GM19099 (cell line): ENCODE results near the gene COMTD1.

Experiments
- POLR2A ChIP-seq: IDR thresholded peaks from 3 replicates; pipeline ENCODE4 v1.6.1; 2011; ENCODE audit warnings: low read depth; ENCODE audit not compliant: insufficient read length; ENCODE audit errors: extremely low read depth

Gene COMTD1

GRCh38 chr10:75235375-75236177 lies at the start of gene COMTD1:
TSS of gene COMTD1 (minus strand) at chr10:75235957. CDS start at chr10:75235928, 29 bp downstream.
- TF ChIP-seq POLR2A: peak; percentile 57

DNA sequence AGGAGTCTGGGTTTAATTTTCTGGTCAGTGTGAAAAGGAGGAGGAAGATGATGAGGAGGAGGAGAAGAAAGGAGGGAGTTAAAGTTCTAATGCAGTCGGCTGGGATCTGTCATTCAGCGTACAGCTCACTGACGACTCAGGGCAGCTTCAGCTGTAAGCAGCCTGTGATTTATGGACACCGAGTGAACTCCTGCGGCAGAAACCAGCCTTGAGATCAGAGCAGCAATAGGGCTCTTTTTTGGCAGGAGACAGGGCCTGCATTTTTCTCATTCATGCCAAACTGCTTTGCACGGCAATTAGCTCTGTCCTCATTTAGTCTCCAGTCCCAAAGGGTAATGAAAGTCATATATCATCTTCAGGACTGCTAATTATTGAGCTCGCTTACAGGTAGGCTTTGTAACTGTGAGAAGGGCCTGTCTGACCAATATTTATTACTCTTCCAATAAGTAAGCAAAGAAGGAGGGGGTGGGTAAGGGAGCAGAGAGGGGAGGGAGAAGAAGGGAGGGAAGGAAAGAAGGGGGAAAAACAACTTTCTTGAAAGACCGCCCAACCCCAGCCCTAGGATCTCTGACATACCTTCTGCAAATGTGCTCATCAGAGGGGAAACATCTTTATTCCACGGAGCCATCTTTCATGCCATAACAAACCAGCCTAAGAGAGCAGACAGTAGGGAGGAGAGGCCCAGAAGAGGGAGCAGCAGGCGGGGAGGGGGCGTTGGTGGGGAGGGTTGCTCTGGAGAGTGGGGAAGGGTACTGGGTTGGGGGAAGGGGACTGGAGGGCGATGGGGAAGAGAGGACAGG lies 48.1 kb upstream of the COMTD1 start:
- no peak for TF ChIP-seq POLR2A

DNA sequence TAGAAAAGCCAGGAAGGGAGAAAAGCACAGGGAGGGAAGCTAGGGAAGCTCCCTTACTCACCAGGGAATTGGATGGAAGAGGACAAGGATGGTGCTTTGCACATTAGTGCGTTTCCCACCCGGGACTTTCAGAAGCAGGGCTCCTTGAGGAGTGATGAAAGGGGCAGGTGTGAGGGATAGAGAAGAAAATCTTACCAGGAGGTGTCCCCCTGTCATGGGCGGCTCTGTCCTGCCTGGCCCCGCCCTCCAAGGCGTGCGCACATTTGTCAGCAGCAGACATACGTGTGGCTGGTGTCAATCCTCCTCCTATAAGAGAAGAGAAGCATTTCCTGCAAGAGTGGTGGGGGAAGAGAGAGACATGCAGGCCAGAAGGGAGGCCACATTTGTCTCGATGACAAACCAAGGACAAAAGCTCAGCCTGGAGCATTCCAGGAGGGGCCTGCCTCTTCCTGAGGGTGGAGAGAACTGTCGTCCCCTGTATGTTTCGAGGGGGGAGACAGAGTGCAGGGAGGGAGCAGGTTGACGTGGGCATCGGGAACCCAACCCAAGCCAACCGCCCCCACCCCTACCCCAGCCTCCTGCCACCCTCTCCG lies 47.4 kb upstream of the COMTD1 start:
- no peak for TF ChIP-seq POLR2A

- TF ChIP-seq POLR2A: no peak
Observed at GRCh38 chr10:75281974-75282373, 46.2 kb upstream of the COMTD1 start.

DNA sequence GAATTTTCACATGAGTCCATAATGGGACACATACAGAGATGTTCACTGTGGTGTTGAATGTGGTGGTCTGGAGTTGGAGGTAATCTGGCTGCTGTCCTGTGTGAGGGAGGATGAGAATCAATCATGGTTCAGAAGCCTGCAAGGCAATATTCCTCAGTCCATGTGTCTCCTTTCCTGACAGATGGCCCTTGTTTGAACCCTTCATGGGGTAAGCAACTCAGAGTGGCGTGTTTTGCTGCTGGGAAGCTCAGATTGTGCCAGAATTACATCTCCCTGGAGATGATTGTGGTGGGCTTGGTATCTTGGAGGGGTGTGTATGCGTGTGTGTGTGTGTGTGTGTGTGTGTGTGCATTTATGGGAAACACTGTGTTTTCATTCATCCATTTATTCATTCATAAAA lies 44.5 kb upstream of the COMTD1 start:
- no peak for TF ChIP-seq POLR2A

- TF ChIP-seq POLR2A: no peak
Observed at GRCh38 chr10:75276069-75276872, 40.5 kb upstream of the COMTD1 start.

- TF ChIP-seq POLR2A: no peak
Observed at GRCh38 chr10:75272896-75273295, 37.1 kb upstream of the COMTD1 start.

DNA sequence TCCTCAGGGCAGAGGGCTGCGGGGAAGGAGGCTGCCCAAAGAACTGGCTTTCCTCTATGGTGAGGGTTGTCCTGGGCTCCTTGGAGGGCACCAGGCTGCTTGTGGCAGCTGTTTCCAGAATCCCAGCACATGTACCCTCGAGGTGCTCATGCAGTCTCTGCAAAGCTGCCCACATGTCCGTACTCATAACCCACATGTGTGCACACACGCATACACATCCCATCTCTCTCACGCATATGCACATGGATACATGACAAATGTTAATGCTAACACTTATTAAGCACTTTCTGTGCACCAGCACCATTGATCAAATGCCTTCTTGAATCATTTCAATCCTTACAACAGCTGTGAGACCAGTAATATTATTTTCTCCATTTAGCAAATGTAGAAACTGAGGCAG lies 36.3 kb upstream of the COMTD1 start:
- no peak for TF ChIP-seq POLR2A

GRCh38 chr10:75269605-75270004 lies 33.8 kb upstream of the COMTD1 start:
- TF ChIP-seq POLR2A: no peak

- TF ChIP-seq POLR2A: no peak
Observed at GRCh38 chr10:75266945-75267344, 31.2 kb upstream of the COMTD1 start.

GRCh38 chr10:75265856-75266255 lies 30.1 kb upstream of the COMTD1 start:
- TF ChIP-seq POLR2A: no peak

- no peak for TF ChIP-seq POLR2A
Observed at GRCh38 chr10:75263806-75264205, 28.0 kb upstream of the COMTD1 start.

DNA sequence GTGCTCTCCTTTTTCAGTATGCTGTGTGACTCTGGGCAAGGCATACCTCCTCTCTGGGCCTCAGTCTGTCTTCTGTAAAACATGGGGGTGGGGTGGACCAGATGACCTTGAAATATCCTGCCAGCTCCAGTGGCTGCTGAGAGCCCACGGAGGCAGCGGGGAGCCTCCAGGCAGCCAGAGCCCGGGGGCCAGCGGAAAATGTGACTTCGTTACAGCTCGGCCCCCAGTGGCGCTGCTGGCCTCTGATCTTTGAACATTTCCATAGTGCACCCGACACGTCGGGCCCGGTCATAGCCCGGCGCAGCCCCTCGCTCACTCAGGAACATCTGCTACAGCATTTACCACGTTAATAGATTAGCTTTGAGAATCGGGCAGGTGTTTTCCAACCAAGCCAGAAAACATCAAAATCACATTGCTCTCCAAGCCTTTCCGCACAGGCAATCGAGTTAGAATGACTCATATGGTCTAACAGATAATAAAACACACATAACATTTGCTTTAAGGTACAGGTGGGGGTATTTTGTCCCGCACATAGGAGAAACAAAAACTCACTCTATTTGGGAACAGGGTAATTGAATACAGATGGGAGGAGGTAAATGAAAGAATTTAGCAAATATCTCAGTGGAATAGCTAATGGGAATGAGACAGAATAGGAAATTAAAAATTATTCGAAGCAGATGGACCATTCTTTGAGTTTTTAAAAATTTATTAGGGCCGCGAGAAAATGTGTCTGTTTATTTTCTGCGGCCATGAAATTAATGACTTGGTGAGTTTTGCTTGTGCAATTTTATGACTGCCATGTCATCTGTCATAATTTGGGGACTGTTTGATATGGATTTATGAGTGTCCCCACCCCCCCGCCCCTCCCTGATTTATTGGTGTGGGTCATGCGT lies 26.3 kb upstream of the COMTD1 start:
- TF ChIP-seq POLR2A: no peak

DNA sequence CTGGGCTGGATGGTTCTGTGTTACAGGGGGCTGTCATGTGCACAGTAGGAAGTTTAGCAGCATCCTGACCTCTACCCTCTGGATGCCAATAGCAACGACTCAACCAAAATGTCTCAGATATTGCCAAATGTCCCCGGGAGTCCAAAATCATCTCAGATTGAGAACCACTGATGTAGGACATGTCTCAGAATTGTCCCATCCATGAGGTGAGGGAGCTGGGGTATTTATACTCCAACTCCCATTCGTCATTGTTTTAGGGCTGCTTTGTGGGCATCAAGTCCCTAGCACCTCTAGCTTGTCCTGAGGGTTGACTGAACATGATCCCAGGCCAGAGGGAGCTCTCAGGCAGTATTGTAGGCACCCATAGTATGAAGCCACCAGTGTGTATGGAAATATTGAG lies 25.2 kb upstream of the COMTD1 start:
- TF ChIP-seq POLR2A: no peak

DNA sequence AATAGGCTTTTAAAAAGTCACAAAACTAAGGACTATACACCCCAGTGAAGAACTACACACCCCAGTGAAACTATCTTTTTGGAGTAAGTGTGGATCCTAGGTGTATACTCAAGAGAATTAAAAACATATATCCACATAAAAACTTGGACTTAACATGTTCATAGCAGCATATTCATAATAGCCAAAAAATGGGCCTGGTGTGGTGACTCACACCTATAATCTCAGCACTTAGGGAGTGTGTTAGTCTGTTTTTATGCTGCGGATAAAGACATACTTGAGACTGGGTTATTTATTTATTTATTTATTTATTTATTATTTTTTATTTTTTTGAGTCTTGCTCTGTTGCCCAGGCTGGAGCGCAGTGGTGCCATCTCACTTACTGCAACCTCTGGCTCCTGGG lies 19.0 kb upstream of the COMTD1 start:
- TF ChIP-seq POLR2A: no peak
